Hepatocyte (in vitro differentiated cells): ENCODE measurements around the gene RAP1GAP2. TPM values are rescaled to one million over a fixed set of nuclear protein-coding genes. Genes with fewer than 3 reads are reported as not detected.

Source experiments
- DNase-seq: peaks from one replicate; pipeline ENCODE4 v3.0.0-alpha.2; 2016; ENCODE audit warnings: low spot score
- H2AFZ ChIP-seq: fragments of 200-600 bp; sonication (generic); 2 replicates; pipeline ENCODE4 v1.6.0; 2016; ENCODE audit warnings: antibody characterized with exemption, mild to moderate bottlenecking
- H3K27ac ChIP-seq: fragments of 200-600 bp; sonication (generic); 2 replicates; pipeline ENCODE4 v1.5.1; 2016; ENCODE audit warnings: mild to moderate bottlenecking
- H3K27me3 ChIP-seq: fragments of 200-600 bp; sonication (generic); 2 replicates; pipeline ENCODE4 v1.6.1; 2016
- H3K36me3 ChIP-seq: fragments of 200-600 bp; sonication (generic); replicated peaks from 2 replicates; pipeline ENCODE4 v1.5.1; 2016; ENCODE audit warnings: low read depth; ENCODE audit not compliant: insufficient read depth
- H3K4me1 ChIP-seq: fragments of 200-600 bp; sonication (generic); 2 replicates; pipeline ENCODE4 v1.5.1; 2016; ENCODE audit warnings: mild to moderate bottlenecking, moderate library complexity; ENCODE audit not compliant: insufficient read depth
- H3K4me2 ChIP-seq: fragments of 200-600 bp; sonication (generic); 2 replicates; pipeline ENCODE4 v1.6.0; 2016
- H3K4me3 ChIP-seq: fragments of 200-600 bp; sonication (generic); 2 replicates; pipeline ENCODE4 v1.5.1; 2016; ENCODE audit warnings: mild to moderate bottlenecking
- H3K79me2 ChIP-seq: fragments of 200-600 bp; sonication (generic); 2 replicates; pipeline ENCODE4 v1.6.0; 2017; ENCODE audit warnings: mild to moderate bottlenecking
- H3K9me2 ChIP-seq: fragments of 200-600 bp; sonication (generic); replicated peaks from 2 replicates; pipeline ENCODE4 v1.6.0; 2017; ENCODE audit warnings: mild to moderate bottlenecking; ENCODE audit not compliant: insufficient read depth
- H3K9me3 ChIP-seq: fragments of 200-600 bp; sonication (generic); 2 replicates; pipeline ENCODE4 v1.5.1; 2016; ENCODE audit warnings: low read depth, mild to moderate bottlenecking
- H4K20me1 ChIP-seq: fragments of 200-600 bp; sonication (generic); 2 replicates; pipeline ENCODE4 v1.6.0; 2016; ENCODE audit warnings: mild to moderate bottlenecking; ENCODE audit not compliant: insufficient read depth, poor library complexity, severe bottlenecking
- CTCF ChIP-seq: fragments of 200-600 bp; sonication (generic); IDR thresholded peaks from 2 replicates; pipeline ENCODE4 v1.5.1; 2016; ENCODE audit warnings: antibody characterized with exemption, mild to moderate bottlenecking; ENCODE audit not compliant: poor library complexity
- EZH2 ChIP-seq: fragments of 200-600 bp; sonication (generic); IDR thresholded peaks from 2 replicates; pipeline ENCODE4 v1.6.1; 2016; ENCODE audit warnings: antibody characterized with exemption, mild to moderate bottlenecking, borderline replicate concordance
- EZH2phosphoT487 ChIP-seq: fragments of 200-600 bp; sonication (generic); IDR thresholded peaks from one replicate; pipeline ENCODE4 v1.6.1; 2018; ENCODE audit warnings: antibody characterized with exemption, mild to moderate bottlenecking, low read depth, moderate library complexity; ENCODE audit not compliant: unreplicated experiment, severe bottlenecking
- WGBS: methylation state at CpG from one replicate; pipeline ENCODE4 v1.1.6; 2016; ENCODE audit warnings: low lambda C conversion rate; ENCODE audit errors: missing lambda C conversion rate; 5-methylcytosine and 5-hydroxymethylcytosine counted together
- polyA plus RNA-seq: library from polyadenylated mRNA; unstranded; fragments of >200 nt; fragmentation: Nextera tagmentation; extraction: Ambion mirVana; gene quantifications from 2 replicates; pipeline ENCODE4 v1.2.1, GENCODE V29; 2016
- total RNA-seq: library from RNA; depleted of rRNA; stranded (reverse); fragments of >200 nt; gene quantifications from 2 replicates; pipeline ENCODE4 v1.2.3, GENCODE V29; 2014

The RAP1GAP2 gene
- total and polyA plus RNA-seq, 2 experiments from 2014 or later, result 3.0 to 10.0 TPM

- 81% methylated on average over 11 of the region's 11 CpGs for WGBS
- Histone ChIP-seq H3K4me2 (no peak overlapping the region), H2AFZ (no peak overlapping the region)
Measured at GRCh38 chr17:2800367-2800766, 4.1 kb downstream of the RAP1GAP2 start.

GRCh38 chr17:2801841-2802240 lies 5.6 kb downstream of the RAP1GAP2 start:
- no peaks in the 10 kb centered on the region for H3K27me3 ChIP-seq
- no peaks in the 10 kb centered on the region for H3K36me3 ChIP-seq
- no peaks in the 10 kb centered on the region for H3K79me2 ChIP-seq
- no peak overlapping the region for H3K4me2 ChIP-seq
- no peaks in the 10 kb centered on the region for H3K9me3 ChIP-seq
- TF ChIP-seq EZH2phosphoT487, result no peak
- TF ChIP-seq EZH2, result no peak
- TF ChIP-seq CTCF, result no peak
- no peak overlapping the region for H2AFZ ChIP-seq
- WGBS, result 72% methylated on average over 6 of the region's 6 CpGs
- H3K4me3 ChIP-seq, result no peak overlapping the region
- no peak overlapping the region for H3K27ac ChIP-seq
- H3K9me2 ChIP-seq, result no peaks in the 10 kb centered on the region
- H3K4me1 ChIP-seq, result peaks cover 2% of the 10 kb centered on the region
- H4K20me1 ChIP-seq, result no peaks in the 10 kb centered on the region
- DNase-seq, result no peak

More at GRCh38 chr17:2800367-2800766, 4.1 kb downstream of the RAP1GAP2 start:
- no peak for DNase-seq
- H3K27ac ChIP-seq, result no peak overlapping the region
- H3K4me3 ChIP-seq, result no peak overlapping the region
- H3K9me2 ChIP-seq, result no peaks in the 10 kb centered on the region
- no peaks in the 10 kb centered on the region for H3K9me3 ChIP-seq
- H3K36me3 ChIP-seq, result no peaks in the 10 kb centered on the region
- H3K27me3 ChIP-seq, result no peaks in the 10 kb centered on the region
- no peaks in the 10 kb centered on the region for H3K79me2 ChIP-seq
- no peaks in the 10 kb centered on the region for H4K20me1 ChIP-seq
- H3K4me1 ChIP-seq, result no peaks in the 10 kb centered on the region
- TF ChIP-seq EZH2 (no peak), EZH2phosphoT487 (no peak), CTCF (no peak)

GRCh38 chr17:2802574-2802973 lies 6.3 kb downstream of the RAP1GAP2 start:
- H3K27ac ChIP-seq, result no peak overlapping the region
- H3K4me2 ChIP-seq, result no peak overlapping the region
- WGBS, result 94% methylated on average over 8 of the region's 8 CpGs
- H3K27me3 ChIP-seq, result no peaks in the 10 kb centered on the region
- peaks cover 4% of the 10 kb centered on the region for H3K4me1 ChIP-seq
- TF ChIP-seq EZH2 (no peak), CTCF (no peak)
- no peaks in the 10 kb centered on the region for H3K9me2 ChIP-seq
- H3K4me3 ChIP-seq, result no peak overlapping the region
- H4K20me1 ChIP-seq, result no peaks in the 10 kb centered on the region
- DNase-seq, result no peak
- H3K9me3 ChIP-seq, result no peaks in the 10 kb centered on the region
- H3K36me3 ChIP-seq, result no peaks in the 10 kb centered on the region
- no peaks in the 10 kb centered on the region for H3K79me2 ChIP-seq
- no peak overlapping the region for H2AFZ ChIP-seq

DNA sequence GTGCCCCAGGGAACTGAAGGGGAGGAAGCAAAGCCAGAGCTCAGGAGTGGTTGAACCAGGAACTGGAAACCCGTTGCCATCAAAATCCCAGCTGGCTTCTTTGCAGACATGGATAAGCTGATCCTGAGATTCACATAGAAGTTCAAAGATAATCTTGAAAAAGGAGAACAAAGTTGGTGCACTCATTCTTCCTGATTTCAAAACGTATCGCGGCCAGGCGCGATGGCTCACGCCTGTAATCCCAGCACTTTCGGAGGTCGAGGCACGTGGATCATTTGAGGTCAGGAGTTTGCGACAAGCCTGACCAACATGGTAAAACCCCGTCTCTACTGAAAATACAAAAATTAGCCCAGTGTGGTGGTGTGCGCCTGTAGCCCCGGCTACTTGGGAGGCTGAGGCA lies 7.1 kb downstream of the RAP1GAP2 start:
- no peaks in the 10 kb centered on the region for H3K79me2 ChIP-seq
- no peaks in the 10 kb centered on the region for H3K27me3 ChIP-seq
- H3K9me3 ChIP-seq, result no peaks in the 10 kb centered on the region
- H3K27ac ChIP-seq, result no peak overlapping the region
- H3K4me1 ChIP-seq, result peaks cover 4% of the 10 kb centered on the region
- 77% methylated on average over 14 of the region's 14 CpGs for WGBS
- no peak for TF ChIP-seq EZH2
- TF ChIP-seq CTCF, result no peak
- no peak for TF ChIP-seq EZH2phosphoT487
- no peaks in the 10 kb centered on the region for H4K20me1 ChIP-seq
- H3K9me2 ChIP-seq, result no peaks in the 10 kb centered on the region
- DNase-seq, result no peak
- no peak overlapping the region for H3K4me2 ChIP-seq
- no peak overlapping the region for H2AFZ ChIP-seq
- H3K36me3 ChIP-seq, result no peaks in the 10 kb centered on the region
- no peak overlapping the region for H3K4me3 ChIP-seq
